Measurements from ENCODE around the gene FPR2.

- TF ChIP-seq CTCF (conservative IDR thresholded peaks at IDR 0.05; ENCODE audit: low read length) (no peak), EZH2phosphoT487 (IDR thresholded peaks at IDR 0.05; ENCODE audit: borderline replicate concordance, low read depth, low read length) (no peak)
Measured at GRCh38 chr19:51780270-51780669, 19.3 kb downstream of the FPR2 start.
